Body of pancreas (tissue), 4 donors: ENCODE results near the gene SNX13. TPM values are rescaled to one million over a fixed set of nuclear protein-coding genes. Genes with fewer than 3 reads are reported as not detected.

Experiments used
- ATAC-seq: fragments of 150-250 bp; one replicate; pipeline ENCODE4 v1.9.1; 2016
- DNase-seq, 4 donors: peaks; one replicate each; pipeline ENCODE4 v3.0.0-alpha.2; 2019
- H3K27ac ChIP-seq, 4 donors: fragments of 200-600 bp; sonication (generic); 1 replicate in 3 of 4; 2 replicates in 1 of 4; pipeline versions ENCODE4 v1.5.1 to v1.6.1; 2016 to 2019; ENCODE audit warnings: mild to moderate bottlenecking in 1 of 4, mixed read lengths in 1 of 4, moderate library complexity in 1 of 4
- H3K27me3 ChIP-seq, 2 donors: fragments of 200-600 bp; sonication (generic); one replicate each; pipeline ENCODE4 v1.6.0; 2016; ENCODE audit warnings: mild to moderate bottlenecking in 1 of 2
- H3K36me3 ChIP-seq, 2 donors: fragments of 200-600 bp; sonication (generic); replicated peaks in 1 of 2; 2 replicates each; pipeline ENCODE4 v1.5.1; 2016; ENCODE audit warnings: low read depth in 2 of 2; ENCODE audit not compliant: insufficient read depth in 1 of 2
- H3K4me1 ChIP-seq: fragments of 200-600 bp; sonication (generic); one replicate; pipeline ENCODE4 v1.6.0; 2016
- H3K4me3 ChIP-seq, 2 donors: fragments of 200-600 bp; sonication (generic); 1 replicate in 1 of 2; 2 replicates in 1 of 2; pipeline ENCODE4 v1.5.1; 2016 to 2019
- H3K9me3 ChIP-seq, 3 donors: fragments of 200-600 bp; sonication (generic); 1 replicate in 2 of 3; 2 replicates in 1 of 3; pipeline ENCODE4 v1.5.1; 2016
- CTCF ChIP-seq, 7 experiments: fragments of 450-650 bp in 4 of 7; fragments of 200-600 bp in 3 of 7; sonication (generic) in 3 of 7; IDR thresholded peaks; one replicate each; pipeline ENCODE4 v1.5.1; 2016 to 2019; ENCODE audit warnings: antibody characterized with exemption in 7 of 7
- POLR2A ChIP-seq, 3 donors: fragments of 450-650 bp; IDR thresholded peaks; one replicate each; pipeline ENCODE4 v1.6.1; 2016; ENCODE audit warnings: antibody characterized with exemption in 3 of 3, mild to moderate bottlenecking in 2 of 3
- WGBS, 2 donors: methylation state at CpG; one replicate each; pipeline ENCODE4 v1.1.5; 2017; 5-methylcytosine and 5-hydroxymethylcytosine counted together
- intact Hi-C: fragments of 100-400 bp; cut with DNase I; formaldehyde crosslinking; loops from one replicate; pipeline ENCODE4 v1.15.1; 2023
- total RNA-seq, 2 donors: library from RNA; depleted of rRNA; stranded (reverse); fragments of >200 nt; gene quantifications; one replicate each; pipeline ENCODE4 v1.1.0, GENCODE V29; 2016

SNX13 gene
- total RNA-seq, 2 donors from 2014 or later = 23.1 to 61.0 TPM

GRCh38 chr7:17845197-17845547 lies 95.1 kb downstream of the SNX13 start:
- DNase-seq (no peak), ATAC-seq (no peak)
- H3K9me3 ChIP-seq = no peaks in the 10 kb centered on the region
- intact Hi-C loops = no loop called here
- TF ChIP-seq POLR2A (IDR thresholded peaks at IDR 0.05) (no peak), CTCF (IDR thresholded peaks at IDR 0.05) (no peak)
- no peak overlapping the region for H3K27ac ChIP-seq
- 86 to 88% methylated on average over 4 of the region's 4 CpGs for WGBS, 2 donors
- H3K4me1 ChIP-seq = no peaks in the 10 kb centered on the region
- no peaks in the 10 kb centered on the region for H3K27me3 ChIP-seq
- no peaks in the 10 kb centered on the region for H3K36me3 ChIP-seq
- no peak overlapping the region for H3K4me3 ChIP-seq

GRCh38 chr7:17844514-17845196 lies 95.6 kb downstream of the SNX13 start:
- no peak overlapping the region for H3K27ac ChIP-seq
- intact Hi-C loops = no loop called here
- 74 to 84% methylated on average over 3 of the region's 3 CpGs for WGBS, 2 donors

GRCh38 chr7:17844022-17844421 lies 96.3 kb downstream of the SNX13 start:
- WGBS, 2 donors = 72 to 73% methylated on average over 4 of the region's 4 CpGs
- Histone ChIP-seq H3K27ac (no peak overlapping the region), H3K4me1 (no peaks in the 10 kb centered on the region), H3K27me3 (no peaks in the 10 kb centered on the region), H3K4me3 (no peak overlapping the region), H3K36me3 (peaks cover 5 to 7% of the 10 kb centered on the region in 2 donors), H3K9me3 (no peaks in the 10 kb centered on the region)
- TF ChIP-seq POLR2A (IDR thresholded peaks at IDR 0.05) (no peak), CTCF (IDR thresholded peaks at IDR 0.05) (no peak)
- ATAC-seq (no peak), DNase-seq (no peak)
- intact Hi-C loops = no loop called here

More at GRCh38 chr7:17844514-17845196, 95.6 kb downstream of the SNX13 start:
- Histone ChIP-seq H3K4me1 (no peaks in the 10 kb centered on the region), H3K27me3 (no peaks in the 10 kb centered on the region), H3K36me3 (peaks cover 1 to 2% of the 10 kb centered on the region in 2 donors), H3K4me3 (no peak overlapping the region), H3K9me3 (no peaks in the 10 kb centered on the region)
- DNase-seq = no peak
- TF ChIP-seq CTCF (IDR thresholded peaks at IDR 0.05) = no peak
- no peak for ATAC-seq

GRCh38 chr7:17843041-17843440 lies 97.3 kb downstream of the SNX13 start:
- ATAC-seq (no peak), DNase-seq (no peak)
- H3K4me3 ChIP-seq = no peak overlapping the region
- H3K36me3 ChIP-seq = peaks cover 5 to 10% of the 10 kb centered on the region in 2 donors
- H3K27ac ChIP-seq = no peak overlapping the region
- TF ChIP-seq POLR2A (IDR thresholded peaks at IDR 0.05) = no peak
- no peak for TF ChIP-seq CTCF (IDR thresholded peaks at IDR 0.05)
- H3K4me1 ChIP-seq = no peaks in the 10 kb centered on the region
- intact Hi-C loops = no loop called here
- H3K27me3 ChIP-seq = no peaks in the 10 kb centered on the region
- H3K9me3 ChIP-seq = no peaks in the 10 kb centered on the region

- Histone ChIP-seq H3K4me3 (no peak overlapping the region), H3K9me3 (no peaks in the 10 kb centered on the region), H3K27me3 (no peaks in the 10 kb centered on the region), H3K36me3 (no peaks in the 10 kb centered on the region), H3K4me1 (no peaks in the 10 kb centered on the region), H3K27ac (no peak overlapping the region)
- TF ChIP-seq CTCF (IDR thresholded peaks at IDR 0.05) = no peak
- TF ChIP-seq POLR2A (IDR thresholded peaks at IDR 0.05) = no peak
- DNase-seq = no peak
- no peak for ATAC-seq
- intact Hi-C loops = no loop called here
Observed at GRCh38 chr7:17832820-17833355, 107.4 kb downstream of the SNX13 start.
